Breast epithelium (tissue), 3 donors: ENCODE results near the gene TPRX2.

Source experiments
- POLR2A ChIP-seq: fragments of 450-650 bp; IDR thresholded peaks from one replicate; pipeline ENCODE4 v1.6.1; 2016; ENCODE audit warnings: antibody characterized with exemption, mild to moderate bottlenecking, moderate library complexity
- TF ChIP-seq, protein P1 (sequence below), 3 donors: fragments of 450-650 bp; IDR thresholded peaks; one replicate each; pipeline ENCODE4 v1.5.1; 2016 to 2017; ENCODE audit warnings: antibody characterized with exemption in 3 of 3, mild to moderate bottlenecking in 3 of 3, moderate library complexity in 3 of 3

DNA sequence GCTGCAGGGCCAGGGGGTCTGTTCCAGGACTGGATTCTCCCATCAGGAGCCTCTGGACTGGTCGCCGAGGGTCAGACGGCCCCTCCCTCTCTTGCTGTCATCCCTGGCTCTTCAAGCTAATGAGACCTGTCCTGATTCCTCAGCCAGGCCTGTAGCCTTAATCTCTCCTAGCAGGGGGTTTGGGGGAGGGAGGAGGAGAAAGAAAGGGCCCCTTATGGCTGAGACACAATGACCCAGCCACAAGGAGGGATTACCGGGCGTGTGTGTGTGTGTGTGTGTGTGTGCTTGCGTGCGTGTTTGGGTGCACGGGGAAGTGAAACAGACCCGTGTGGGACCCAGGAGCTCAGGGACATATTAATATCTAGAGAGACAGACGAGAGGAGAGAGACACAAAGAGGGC lies 39.2 kb upstream of the TPRX2 start:
- no peak for TF ChIP-seq POLR2A
- TF ChIP-seq, protein P1, sequence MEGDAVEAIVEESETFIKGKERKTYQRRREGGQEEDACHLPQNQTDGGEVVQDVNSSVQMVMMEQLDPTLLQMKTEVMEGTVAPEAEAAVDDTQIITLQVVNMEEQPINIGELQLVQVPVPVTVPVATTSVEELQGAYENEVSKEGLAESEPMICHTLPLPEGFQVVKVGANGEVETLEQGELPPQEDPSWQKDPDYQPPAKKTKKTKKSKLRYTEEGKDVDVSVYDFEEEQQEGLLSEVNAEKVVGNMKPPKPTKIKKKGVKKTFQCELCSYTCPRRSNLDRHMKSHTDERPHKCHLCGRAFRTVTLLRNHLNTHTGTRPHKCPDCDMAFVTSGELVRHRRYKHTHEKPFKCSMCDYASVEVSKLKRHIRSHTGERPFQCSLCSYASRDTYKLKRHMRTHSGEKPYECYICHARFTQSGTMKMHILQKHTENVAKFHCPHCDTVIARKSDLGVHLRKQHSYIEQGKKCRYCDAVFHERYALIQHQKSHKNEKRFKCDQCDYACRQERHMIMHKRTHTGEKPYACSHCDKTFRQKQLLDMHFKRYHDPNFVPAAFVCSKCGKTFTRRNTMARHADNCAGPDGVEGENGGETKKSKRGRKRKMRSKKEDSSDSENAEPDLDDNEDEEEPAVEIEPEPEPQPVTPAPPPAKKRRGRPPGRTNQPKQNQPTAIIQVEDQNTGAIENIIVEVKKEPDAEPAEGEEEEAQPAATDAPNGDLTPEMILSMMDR (IDR thresholded peaks at IDR 0.05), result no peak
